HEK293 (cell line): Measurements from ENCODE around the gene HOXC10.

Source experiments
- INSM2 ChIP-seq: fragments of 450-650 bp; formaldehyde crosslinking; IDR thresholded peaks from 2 replicates; pipeline ENCODE4 v1.5.1; 2016; ENCODE audit warnings: missing biosample characterization, missing genetic modification characterization
- ZFP3 ChIP-seq: fragments of 450-650 bp; formaldehyde crosslinking; IDR thresholded peaks from 2 replicates; pipeline ENCODE4 v1.5.1; 2016; ENCODE audit warnings: low read depth, missing biosample characterization, missing genetic modification characterization
- ZNF324 ChIP-seq: fragments of 450-650 bp; formaldehyde crosslinking; IDR thresholded peaks from 2 replicates; pipeline ENCODE4 v1.5.1; 2016; ENCODE audit warnings: missing biosample characterization, missing genetic modification characterization

GRCh38 chr12:54004841-54005530 is 20.0 kb downstream of the HOXC10 start:
- TF ChIP-seq INSM2 (tag by site-specific recombination), result no peak
- no peak for TF ChIP-seq ZNF324
- no peak for TF ChIP-seq ZFP3 (tag by site-specific recombination)
